NCI-H774 (cell line): ENCODE data around the gene RGS21.

Experiments used
- DNase-seq: peaks from one replicate; lab custom pipeline; 2025; lab: John Stamatoyannopoulos, UW

Gene RGS21

GRCh38 chr1:192378878-192379277 is 62.1 kb downstream of the RGS21 start:
- no peak for DNase-seq

DNA sequence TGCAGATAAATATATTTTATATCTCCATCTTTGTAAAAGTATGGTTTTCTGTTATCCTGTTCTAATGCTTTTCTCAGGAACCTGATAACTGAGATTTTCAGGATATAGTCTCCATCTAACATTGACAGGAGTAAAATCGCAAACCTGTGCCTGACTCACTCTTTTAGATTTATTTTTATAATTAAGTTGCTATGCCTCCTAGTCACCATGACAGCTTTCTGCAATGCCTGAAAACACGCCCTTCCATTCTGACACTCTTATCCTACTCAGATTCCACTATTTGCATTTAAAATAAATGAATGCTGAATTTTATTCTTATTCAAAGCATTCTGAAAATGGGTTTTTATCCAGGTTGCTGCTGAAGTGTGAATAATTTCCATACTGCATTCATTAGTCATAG is 62.8 kb downstream of the RGS21 start:
- DNase-seq = no peak

DNA sequence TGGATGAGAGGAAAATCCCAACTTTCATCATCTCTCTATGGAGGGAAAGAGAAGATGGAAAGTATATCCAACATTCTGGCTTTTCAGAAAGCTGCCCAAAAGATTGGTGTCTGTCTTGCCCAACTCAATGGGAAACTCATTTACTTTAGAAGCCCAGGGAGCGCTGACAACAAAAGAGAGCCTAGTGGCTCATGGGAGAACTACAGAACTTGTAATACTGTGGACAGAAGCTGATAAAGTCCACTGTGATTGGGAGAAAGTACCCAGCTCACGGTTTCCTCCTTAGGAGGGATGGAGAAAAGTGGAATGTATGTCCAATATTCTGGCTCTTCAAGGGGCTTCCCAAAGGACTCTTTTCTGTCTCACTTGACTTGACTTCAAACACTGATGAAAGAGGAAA is 66.0 kb downstream of the RGS21 start:
- no peak for DNase-seq

DNA sequence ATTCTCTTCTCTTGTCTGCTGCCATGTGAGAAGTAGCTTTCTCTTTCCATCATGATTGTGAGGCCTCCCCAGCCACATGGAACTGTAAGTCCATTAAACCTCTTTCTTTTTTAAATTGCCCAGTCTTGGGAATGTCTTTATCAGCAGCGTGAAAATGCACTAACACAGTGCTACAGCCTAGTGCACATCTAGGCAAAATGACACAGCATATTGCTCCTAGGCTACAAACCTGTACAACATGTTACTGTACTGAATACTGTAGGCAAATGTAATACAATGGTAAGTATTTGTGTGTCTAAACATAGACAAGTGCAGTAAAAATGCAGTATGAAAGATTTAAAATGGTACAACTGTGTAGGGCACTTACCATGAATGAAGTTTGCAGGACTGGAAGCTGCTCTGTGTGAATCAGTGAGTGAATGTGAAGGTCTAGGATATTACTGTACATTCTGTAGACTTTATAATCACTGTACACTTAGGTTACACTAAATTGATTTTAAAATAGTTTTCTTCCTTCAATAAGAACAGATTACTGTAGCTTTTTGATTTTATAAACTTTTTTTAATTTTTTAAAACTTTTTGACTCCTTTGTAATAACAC is 69.4 kb downstream of the RGS21 start:
- no peak for DNase-seq

DNA sequence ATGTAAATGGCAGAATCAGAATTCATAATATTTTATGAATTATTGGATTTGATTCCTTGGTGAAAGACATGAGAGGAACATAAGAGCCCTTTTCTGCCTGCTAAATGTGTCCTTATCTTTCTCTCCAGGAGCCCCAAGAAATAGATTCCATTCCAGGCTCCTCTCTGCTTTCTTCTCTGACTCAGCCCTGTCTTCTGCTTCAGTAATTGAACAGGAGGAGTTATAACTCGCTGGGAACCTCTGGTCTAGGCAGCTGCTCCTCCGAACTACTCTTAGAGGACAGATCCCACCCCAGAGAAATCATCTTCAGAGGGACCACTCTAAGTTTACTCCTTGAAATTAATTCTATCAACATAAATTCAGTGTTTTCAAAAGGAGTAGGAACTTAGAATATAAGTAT is 78.4 kb downstream of the RGS21 start:
- no peak for DNase-seq

- no peak for DNase-seq
Measured at GRCh38 chr1:192395895-192396294, 79.1 kb downstream of the RGS21 start.

DNA sequence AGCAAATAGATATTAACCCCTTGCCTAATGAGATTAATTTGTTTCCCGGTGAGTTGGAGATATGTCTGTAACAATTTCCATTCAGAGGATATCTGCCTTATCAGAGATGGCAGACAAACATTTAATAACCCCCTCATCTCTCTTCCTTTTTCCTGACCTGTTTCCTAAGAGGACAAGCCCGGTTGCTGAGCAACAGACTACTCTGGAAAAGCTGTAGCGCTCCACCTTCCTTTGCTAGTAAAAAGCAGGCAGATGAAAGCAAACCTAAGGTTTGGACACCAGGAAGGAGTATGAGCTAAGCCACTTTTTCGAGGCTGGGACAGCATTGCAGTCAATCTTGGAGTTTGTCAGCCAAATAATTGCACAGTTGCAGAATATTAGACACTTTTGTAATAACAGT is 82.4 kb downstream of the RGS21 start:
- DNase-seq = no peak

DNA sequence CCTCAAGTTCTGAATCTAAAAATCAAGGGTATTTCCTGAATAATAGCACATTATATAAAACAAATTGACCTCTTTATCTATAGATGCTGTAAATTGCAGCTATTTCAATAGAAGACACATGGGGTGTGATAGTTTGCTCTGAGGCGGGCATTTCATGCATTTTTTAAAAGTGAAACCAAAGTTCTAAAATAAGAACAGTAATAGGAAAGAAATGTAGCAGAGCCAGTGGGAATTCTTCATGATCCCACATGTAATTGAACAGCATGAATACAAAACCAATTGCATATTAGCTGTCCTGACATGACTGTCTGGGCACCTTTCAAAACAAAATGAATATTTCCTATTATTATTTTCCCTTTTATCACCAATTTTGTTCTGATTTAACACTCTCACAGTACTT is 85.0 kb downstream of the RGS21 start:
- DNase-seq = no peak

GRCh38 chr1:192402571-192402970 is 85.8 kb downstream of the RGS21 start:
- no peak for DNase-seq

DNA sequence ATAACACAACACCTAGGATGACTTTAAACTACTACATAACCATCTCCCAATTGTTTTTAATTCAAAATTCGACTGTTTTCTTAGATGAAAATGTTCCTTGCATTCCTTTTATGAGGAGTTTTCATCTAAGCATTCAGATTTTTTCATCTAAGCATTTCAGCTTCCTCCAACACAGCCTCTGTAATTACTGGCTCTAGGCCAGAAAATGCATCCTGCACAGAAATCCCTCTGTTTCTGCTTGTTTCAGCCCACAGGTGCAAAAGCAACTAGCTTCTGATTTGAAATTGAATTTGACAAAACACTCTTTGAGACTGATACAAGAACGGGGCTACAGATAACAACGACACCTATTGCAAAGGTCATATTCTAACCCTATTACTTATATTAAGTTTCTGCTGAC is 90.4 kb downstream of the RGS21 start:
- no peak for DNase-seq
